Measurements from ENCODE around the gene SVOPL.

DNA sequence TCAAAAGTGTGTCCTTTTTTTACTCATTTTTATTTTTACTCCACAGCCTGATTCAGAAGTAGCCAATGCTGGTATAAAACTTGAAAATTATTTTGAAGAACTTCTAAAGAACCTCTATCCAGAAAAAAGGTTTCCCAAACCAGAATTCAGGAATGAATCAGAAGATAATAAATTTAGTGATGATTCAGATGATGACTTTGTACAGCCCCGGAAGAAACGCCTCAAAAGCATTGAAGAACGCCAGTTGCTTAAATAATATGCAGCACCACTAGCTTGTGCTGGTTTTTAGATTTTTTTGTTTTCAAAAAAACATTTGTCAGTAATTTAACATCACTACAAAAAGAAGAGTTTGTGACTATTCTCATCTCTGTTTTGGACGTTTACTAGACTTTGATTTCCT is 116.5 kb downstream of the SVOPL start:
- no peak for TF ChIP-seq SP1 (IDR thresholded peaks at IDR 0.05)
- no peak for TF ChIP-seq FOXA1 (IDR thresholded peaks at IDR 0.05)
- no peak for TF ChIP-seq SUZ12 (IDR thresholded peaks at IDR 0.05)
- TF ChIP-seq FOXM1 (IDR thresholded peaks at IDR 0.05; ENCODE audit: borderline replicate concordance), result no peak
- no peak for TF ChIP-seq LEF1 (IDR thresholded peaks at IDR 0.05; ENCODE audit: borderline replicate concordance)
- no peak for TF ChIP-seq FOXK2 (IDR thresholded peaks at IDR 0.05)
- TF ChIP-seq HDGF (IDR thresholded peaks at IDR 0.05; ENCODE audit: borderline replicate concordance), result no peak
- no peak for TF ChIP-seq TARDBP (IDR thresholded peaks at IDR 0.05)
- TF ChIP-seq L3MBTL2 (conservative IDR thresholded peaks at IDR 0.05), result no peak
- no peak for TF ChIP-seq ELF4 (IDR thresholded peaks at IDR 0.05)
- TF ChIP-seq, protein P1, sequence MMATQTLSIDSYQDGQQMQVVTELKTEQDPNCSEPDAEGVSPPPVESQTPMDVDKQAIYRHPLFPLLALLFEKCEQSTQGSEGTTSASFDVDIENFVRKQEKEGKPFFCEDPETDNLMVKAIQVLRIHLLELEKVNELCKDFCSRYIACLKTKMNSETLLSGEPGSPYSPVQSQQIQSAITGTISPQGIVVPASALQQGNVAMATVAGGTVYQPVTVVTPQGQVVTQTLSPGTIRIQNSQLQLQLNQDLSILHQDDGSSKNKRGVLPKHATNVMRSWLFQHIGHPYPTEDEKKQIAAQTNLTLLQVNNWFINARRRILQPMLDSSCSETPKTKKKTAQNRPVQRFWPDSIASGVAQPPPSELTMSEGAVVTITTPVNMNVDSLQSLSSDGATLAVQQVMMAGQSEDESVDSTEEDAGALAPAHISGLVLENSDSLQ (IDR thresholded peaks at IDR 0.05), result no peak
- no peak for TF ChIP-seq ARNT (IDR thresholded peaks at IDR 0.05)
- TF ChIP-seq BHLHE40 (IDR thresholded peaks at IDR 0.05; ENCODE audit: borderline replicate concordance), result no peak

All from HEK293T (cell line).